H1 (cell line): ENCODE measurements around the gene NIPAL3. TPM values are rescaled to one million over a fixed set of nuclear protein-coding genes. Genes with fewer than 3 reads are reported as not detected.
A peak's percentile ranks its signal among the peaks of the same experiment; 100 is the strongest.

Source experiments
- BCL11A ChIP-seq, 2 experiments: IDR thresholded peaks; one replicate each; pipeline ENCODE4 v1.6.1; 2011; ENCODE audit warnings: low read depth in 2 of 2, low read length in 2 of 2, mild to moderate bottlenecking in 2 of 2
- BRCA1 ChIP-seq: IDR thresholded peaks from 2 replicates; pipeline ENCODE4 v1.6.1; 2012; ENCODE audit warnings: low read depth, low read length, improper control_type of control experiment
- CHD2 ChIP-seq: IDR thresholded peaks from 2 replicates; pipeline ENCODE4 v1.6.1; 2012; ENCODE audit warnings: low read length, improper control_type of control experiment
- CREB1 ChIP-seq: IDR thresholded peaks from 2 replicates; pipeline ENCODE4 v1.6.1; 2012; ENCODE audit warnings: inconsistent platforms
- CTBP2 ChIP-seq: IDR thresholded peaks from 2 replicates; pipeline ENCODE4 v1.7.0; 2011; ENCODE audit warnings: borderline replicate concordance, mild to moderate bottlenecking, moderate library complexity, mixed read lengths, low read length; ENCODE audit not compliant: insufficient read depth, insufficient read length
- E2F6 ChIP-seq: IDR thresholded peaks from 2 replicates; pipeline ENCODE4 v1.6.1; 2012; ENCODE audit warnings: inconsistent platforms
- EP300 ChIP-seq, 2 experiments: IDR thresholded peaks; 1 replicate in 1 of 2; 2 replicates in 1 of 2; pipeline ENCODE4 v1.6.1; 2011 to 2012; ENCODE audit warnings: low read depth in 2 of 2, low read length in 2 of 2, mild to moderate bottlenecking in 2 of 2, borderline replicate concordance in 1 of 2, inconsistent platforms in 1 of 2, moderate library complexity in 1 of 2
- GABPA ChIP-seq: IDR thresholded peaks from 2 replicates; pipeline ENCODE4 v1.6.1; 2011; ENCODE audit warnings: mild to moderate bottlenecking, low read length, moderate library complexity, borderline replicate concordance; ENCODE audit not compliant: insufficient read depth
- HDAC2 ChIP-seq, 2 experiments: fragments of 300-600 bp in 1 of 2; sonication (generic) in 1 of 2; IDR thresholded peaks; 2 replicates each; pipeline ENCODE4 v1.6.1; 2011 to 2012; ENCODE audit warnings: low read depth in 2 of 2, low read length in 2 of 2, mild to moderate bottlenecking in 2 of 2, moderate library complexity in 2 of 2, borderline replicate concordance in 1 of 2, inconsistent platforms in 1 of 2
- HDAC6 ChIP-seq: IDR thresholded peaks from one replicate; pipeline ENCODE4 v1.7.1; 2012; ENCODE audit warnings: low read depth, mild to moderate bottlenecking, inconsistent platforms, low read length, moderate library complexity
- JUND ChIP-seq: IDR thresholded peaks from 2 replicates; pipeline ENCODE4 v1.6.1; 2011; ENCODE audit warnings: mild to moderate bottlenecking, improper control_type of control experiment, low read length
- KDM1A ChIP-seq: fragments of 200-600, 300-600 bp; sonication (generic); IDR thresholded peaks from 2 replicates; pipeline ENCODE4 v1.7.1; 2016; ENCODE audit warnings: mild to moderate bottlenecking, low read length, borderline replicate concordance
- MAFK ChIP-seq: IDR thresholded peaks from 2 replicates; pipeline ENCODE4 v1.6.1; 2012; ENCODE audit warnings: low read depth, mild to moderate bottlenecking, improper control_type of control experiment, low read length
- PHF8 ChIP-seq: fragments of 200-600 bp; sonication (generic); conservative IDR thresholded peaks from 2 replicates; pipeline ENCODE4 v1.7.1; 2012; ENCODE audit warnings: low read depth, mild to moderate bottlenecking, inconsistent platforms, low read length, moderate library complexity
- POLR2A ChIP-seq, 2 experiments: IDR thresholded peaks; 1 replicate in 1 of 2; 2 replicates in 1 of 2; pipeline ENCODE4 v1.6.1; 2011; ENCODE audit warnings: low read depth in 2 of 2, low read length in 2 of 2, mild to moderate bottlenecking in 2 of 2; ENCODE audit errors: control extremely low read depth in 1 of 2
- RBBP5 ChIP-seq: IDR thresholded peaks from 2 replicates; pipeline ENCODE4 v1.7.1; 2012; ENCODE audit warnings: low read depth, mild to moderate bottlenecking, inconsistent platforms, low read length, moderate library complexity, borderline replicate concordance
- SIN3A ChIP-seq, 2 experiments: IDR thresholded peaks in 1 of 2; conservative IDR thresholded peaks in 1 of 2; 2 replicates each; pipeline ENCODE4 v1.6.1; 2011 to 2012; ENCODE audit warnings: low read length in 2 of 2, improper control_type of control experiment in 1 of 2, low read depth in 1 of 2, mild to moderate bottlenecking in 1 of 2
- TBP ChIP-seq: IDR thresholded peaks from 2 replicates; pipeline ENCODE4 v1.6.1; 2011; ENCODE audit warnings: low read depth, low read length, improper control_type of control experiment
- TCF12 ChIP-seq: IDR thresholded peaks from 2 replicates; pipeline ENCODE4 v1.6.1; 2011; ENCODE audit warnings: low read depth, mild to moderate bottlenecking, low read length
- polyA plus RNA-seq, 7 experiments: library from polyadenylated mRNA; depleted of rRNA in 3 of 7; stranded (reverse) in 5 of 7; unstranded in 2 of 7; fragments of >200 nt in 5 of 7; fragments of 200-250 nt in 2 of 7; gene quantifications; 1 replicate in 5 of 7; 2 replicates in 1 of 7; 4 replicates in 1 of 7; pipeline versions ENCODE4 v1.2.1 to v1.2.3, GENCODE V29; 2011 to 2013; ENCODE audit warnings: missing spikeins in 2 of 7, mixed read lengths in 2 of 7
- total RNA-seq: library from RNA; stranded (reverse); fragmentation: NEBNext Ultra II Directional; extraction: Animal tissue kit (Norgen Biotek cat#: 25700); gene quantifications from 2 replicates; pipeline ENCODE4 v1.2.1, GENCODE V29; 2021
- TF ChIP-seq, protein P1 (sequence below), 3 experiments: IDR thresholded peaks; 1 replicate in 2 of 3; 2 replicates in 1 of 3; pipeline versions ENCODE4 v1.5.1 to v1.6.1; 2011; ENCODE audit warnings: low read length in 3 of 3, mild to moderate bottlenecking in 3 of 3, inconsistent platforms in 2 of 3, low read depth in 1 of 3, moderate library complexity in 1 of 3; ENCODE audit not compliant: insufficient read depth in 1 of 3; ENCODE audit errors: control extremely low read depth in 1 of 3

The NIPAL3 gene
- total and polyA plus RNA-seq, 2 of the 8 experiments (the other 6 are each of a cell fraction or from before 2014, with no cell fraction given): 8.8 to 11.0 TPM

DNA sequence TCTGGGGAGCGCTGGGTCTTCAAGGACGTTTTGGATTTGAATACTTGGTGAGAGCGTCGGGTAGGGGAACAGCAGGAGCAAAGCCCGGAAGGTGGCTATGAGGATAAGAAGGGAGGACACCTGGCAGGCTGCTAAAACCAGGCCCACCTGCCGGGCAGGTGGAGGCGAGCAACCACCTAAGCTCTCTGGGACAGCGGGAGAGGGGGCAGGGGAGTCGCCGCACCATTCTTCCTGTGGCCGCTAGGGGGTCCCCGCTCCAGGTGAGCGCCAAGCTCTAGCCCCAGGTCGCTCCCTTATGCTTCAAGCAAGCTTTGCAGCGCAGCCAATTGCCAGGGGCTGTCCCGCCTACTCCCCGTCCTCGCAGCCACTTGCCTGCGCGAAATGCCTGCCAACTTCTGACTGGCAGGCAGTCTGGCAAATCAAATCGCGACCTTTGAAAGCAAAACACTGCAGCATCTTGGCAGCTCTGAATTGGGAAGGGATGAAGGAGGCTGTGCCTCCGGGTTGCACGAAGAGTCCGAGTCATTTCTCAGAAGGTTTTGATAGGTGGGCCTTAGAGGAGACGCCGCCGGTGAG is at the start of gene NIPAL3 (continued):
- TF ChIP-seq POLR2A (IDR thresholded peaks at IDR 0.05; ENCODE audit: control extremely low read depth in 1 of 2, low read depth in 2 of 2, low read length in 2 of 2): no peak
- TF ChIP-seq RBBP5: peak; percentile 9; the same call in 1 of the 2 replicates
- no peak for TF ChIP-seq JUND
- no peak; the same call in 1 of the 2 replicates for TF ChIP-seq BRCA1
- TF ChIP-seq HDAC2 (IDR thresholded peaks at IDR 0.05; ENCODE audit: borderline replicate concordance in 1 of 2, low read depth in 2 of 2, low read length in 2 of 2): 0 out of 4 replicates have a peak, but pooled peaks of 1 of the 2 experiments have one; percentile 23
- peak in 1 of 2 experiments; percentile 75; a peak in 2 of 4 replicates for TF ChIP-seq SIN3A (conservative IDR thresholded peaks at IDR 0.05 in 1 of 2, IDR thresholded peaks at IDR 0.05 in 1 of 2; ENCODE audit: low read depth in 1 of 2, low read length in 2 of 2)
- TF ChIP-seq GABPA: 0 out of 2 replicates have a peak, but pooled peaks have one; percentile 12
- TF ChIP-seq PHF8: no peak; the same call in 1 of the 2 replicates
- no peak for TF ChIP-seq MAFK
- peak; percentile 49 for TF ChIP-seq CREB1
- peak; percentile 91 for TF ChIP-seq CHD2
- TF ChIP-seq, protein P1, sequence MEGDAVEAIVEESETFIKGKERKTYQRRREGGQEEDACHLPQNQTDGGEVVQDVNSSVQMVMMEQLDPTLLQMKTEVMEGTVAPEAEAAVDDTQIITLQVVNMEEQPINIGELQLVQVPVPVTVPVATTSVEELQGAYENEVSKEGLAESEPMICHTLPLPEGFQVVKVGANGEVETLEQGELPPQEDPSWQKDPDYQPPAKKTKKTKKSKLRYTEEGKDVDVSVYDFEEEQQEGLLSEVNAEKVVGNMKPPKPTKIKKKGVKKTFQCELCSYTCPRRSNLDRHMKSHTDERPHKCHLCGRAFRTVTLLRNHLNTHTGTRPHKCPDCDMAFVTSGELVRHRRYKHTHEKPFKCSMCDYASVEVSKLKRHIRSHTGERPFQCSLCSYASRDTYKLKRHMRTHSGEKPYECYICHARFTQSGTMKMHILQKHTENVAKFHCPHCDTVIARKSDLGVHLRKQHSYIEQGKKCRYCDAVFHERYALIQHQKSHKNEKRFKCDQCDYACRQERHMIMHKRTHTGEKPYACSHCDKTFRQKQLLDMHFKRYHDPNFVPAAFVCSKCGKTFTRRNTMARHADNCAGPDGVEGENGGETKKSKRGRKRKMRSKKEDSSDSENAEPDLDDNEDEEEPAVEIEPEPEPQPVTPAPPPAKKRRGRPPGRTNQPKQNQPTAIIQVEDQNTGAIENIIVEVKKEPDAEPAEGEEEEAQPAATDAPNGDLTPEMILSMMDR (IDR thresholded peaks at IDR 0.05; ENCODE audit: control extremely low read depth in 1 of 3, insufficient read depth in 1 of 3, low read depth in 1 of 3, low read length in 3 of 3): peak; percentile 83 to 93 (median 85)
- TF ChIP-seq BCL11A (IDR thresholded peaks at IDR 0.05; ENCODE audit: low read depth in 2 of 2, low read length in 2 of 2): no peak
- TF ChIP-seq E2F6: peak; percentile 76
- TF ChIP-seq KDM1A: no peak
- TF ChIP-seq EP300 (IDR thresholded peaks at IDR 0.05; ENCODE audit: borderline replicate concordance in 1 of 2, low read depth in 2 of 2, low read length in 2 of 2): no peak
- no peak for TF ChIP-seq HDAC6
- TF ChIP-seq TBP: peak; percentile 52; the same call in 1 of the 2 replicates
- TF ChIP-seq TCF12: peak; percentile 81; the same call in 1 of the 2 replicates
- no peak for TF ChIP-seq CTBP2
